ENCODE results near the gene EXOSC6.
"Not testable (repeated sequence)": the region's sequence is repeated elsewhere in the genome, so short reads cannot be mapped to it uniquely, and the experiment has no call there.

Gene EXOSC6

DNA sequence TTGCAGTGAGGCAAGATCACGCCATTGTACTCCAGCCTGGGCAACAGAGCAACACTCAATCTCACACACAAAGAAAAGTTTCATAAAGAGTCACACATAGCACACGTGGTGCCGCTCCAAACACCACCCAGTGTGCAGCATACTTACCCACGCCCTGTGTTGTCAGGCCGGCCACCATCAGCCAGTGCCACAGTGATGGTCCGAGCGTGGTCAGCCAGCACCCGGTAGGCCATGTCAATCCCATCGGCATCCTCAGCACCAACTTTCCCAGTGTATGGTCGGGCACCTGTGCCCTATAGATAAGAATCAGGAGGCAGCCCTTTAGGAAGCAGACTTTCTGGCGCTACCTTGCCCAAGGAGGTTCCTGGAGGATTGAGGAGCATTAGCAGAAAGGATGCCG is 17.7 kb upstream of the EXOSC6 start:
- in situ Hi-C loops (cut with MboI; ENCODE audit: low pct_unique_long_range_greater_than_20kb, low sequenced_read_pairs, unreplicated experiment) = no loop called here
- no peak for DNase-seq (ENCODE audit: low spot score)
- TF ChIP-seq CTCF (IDR thresholded peaks at IDR 0.05; ENCODE audit: extremely low read depth, insufficient read depth, missing control alignments) = no peak

DNA sequence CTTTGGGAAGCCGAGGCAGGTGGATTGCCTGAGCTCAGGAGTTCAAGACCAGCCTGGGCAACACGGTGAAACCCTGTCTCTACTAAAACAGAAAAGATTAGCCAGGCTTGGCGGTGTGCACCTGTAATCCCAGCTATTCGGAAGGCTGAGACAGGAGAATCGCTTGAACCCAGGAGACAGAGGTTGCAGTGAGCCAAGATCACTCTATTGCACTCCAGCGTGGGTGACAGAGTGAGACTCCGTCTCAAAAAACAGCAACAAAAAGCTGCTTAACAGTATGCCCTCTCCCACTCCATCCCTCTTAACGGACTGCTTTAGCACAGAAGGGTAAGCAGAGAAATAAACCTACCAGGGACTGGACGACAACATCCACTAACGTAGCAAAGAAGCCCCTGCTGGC is 16.2 kb upstream of the EXOSC6 start:
- DNase-seq (ENCODE audit: low spot score); in situ Hi-C loops (cut with MboI; ENCODE audit: low pct_unique_long_range_greater_than_20kb, low sequenced_read_pairs, unreplicated experiment): not testable (repeated sequence)

- in situ Hi-C loops (cut with MboI; ENCODE audit: low pct_unique_long_range_greater_than_20kb, low sequenced_read_pairs, unreplicated experiment) = no loop called here
- DNase-seq (ENCODE audit: low spot score) = no peak
- TF ChIP-seq CTCF (IDR thresholded peaks at IDR 0.05; ENCODE audit: extremely low read depth, insufficient read depth, missing control alignments) = peak; percentile 65
These were observed 15.8 kb upstream of the EXOSC6 start for GRCh38 chr16:70267516-70267915.

DNA sequence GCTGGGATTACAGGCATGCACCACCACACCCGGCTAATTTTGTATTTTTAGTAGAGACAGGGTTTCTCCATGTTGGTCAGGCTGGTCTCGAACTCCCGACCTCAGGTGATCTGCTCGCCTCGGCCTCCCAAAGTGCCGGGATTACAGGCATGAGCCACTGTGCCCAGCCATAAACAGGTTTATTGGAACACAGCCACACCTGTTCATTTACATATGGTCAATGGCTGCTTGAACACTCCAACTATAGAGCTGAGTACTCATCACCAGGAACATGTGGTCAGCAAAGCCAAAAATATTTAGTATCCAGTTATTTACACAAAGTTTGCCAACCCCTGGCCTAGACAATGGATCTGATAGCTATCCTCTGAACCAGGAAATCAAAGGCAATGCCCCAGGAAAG is 8.2 kb upstream of the EXOSC6 start:
- in situ Hi-C loops (cut with MboI; ENCODE audit: low pct_unique_long_range_greater_than_20kb, low sequenced_read_pairs, unreplicated experiment); DNase-seq (ENCODE audit: low spot score): not testable (repeated sequence)

GRCh38 chr16:70258946-70259345 is 7.2 kb upstream of the EXOSC6 start:
- TF ChIP-seq CTCF (IDR thresholded peaks at IDR 0.05; ENCODE audit: extremely low read depth, insufficient read depth, missing control alignments) = no peak
- DNase-seq (ENCODE audit: low spot score) = no peak
- in situ Hi-C loops (cut with MboI; ENCODE audit: low pct_unique_long_range_greater_than_20kb, low sequenced_read_pairs, unreplicated experiment) = no loop called here

- in situ Hi-C loops (cut with MboI; ENCODE audit: low pct_unique_long_range_greater_than_20kb, low sequenced_read_pairs, unreplicated experiment) = no loop called here
- no peak for TF ChIP-seq CTCF (IDR thresholded peaks at IDR 0.05; ENCODE audit: extremely low read depth, insufficient read depth, missing control alignments)
- no peak for DNase-seq (ENCODE audit: low spot score)
These were observed 6.3 kb upstream of the EXOSC6 start for GRCh38 chr16:70258065-70258464.

DNA sequence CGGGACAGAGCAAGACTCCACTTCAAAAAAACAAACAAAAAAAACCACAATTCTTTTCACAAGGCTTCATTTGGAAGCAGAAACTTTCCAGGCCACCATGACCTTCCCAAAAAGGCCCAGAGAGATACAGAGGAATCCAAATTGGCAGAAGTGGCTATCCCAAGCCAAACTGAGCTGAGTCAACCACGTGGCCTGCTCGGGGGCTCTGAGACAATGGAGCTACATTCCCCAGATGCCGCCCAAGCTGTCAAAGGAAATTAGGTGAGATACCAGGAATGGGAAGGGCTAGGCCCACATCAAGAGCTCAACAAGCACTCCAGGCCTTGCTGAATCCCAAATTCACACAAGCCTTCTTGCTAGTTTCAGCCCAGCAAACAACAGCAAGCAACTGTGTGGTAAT is 5.7 kb upstream of the EXOSC6 start:
- no peak for DNase-seq (ENCODE audit: low spot score)
- no peak for TF ChIP-seq CTCF (IDR thresholded peaks at IDR 0.05; ENCODE audit: extremely low read depth, insufficient read depth, missing control alignments)
- in situ Hi-C loops (cut with MboI; ENCODE audit: low pct_unique_long_range_greater_than_20kb, low sequenced_read_pairs, unreplicated experiment) = no loop called here

GRCh38 chr16:70255574-70255973 is 3.8 kb upstream of the EXOSC6 start:
- in situ Hi-C loops (cut with MboI; ENCODE audit: low pct_unique_long_range_greater_than_20kb, low sequenced_read_pairs, unreplicated experiment) = no loop called here

More at GRCh38 chr16:70255574-70255973, 3.8 kb upstream of the EXOSC6 start:
- TF ChIP-seq CTCF (IDR thresholded peaks at IDR 0.05; ENCODE audit: extremely low read depth, insufficient read depth, missing control alignments) = no peak
- DNase-seq (ENCODE audit: low spot score) = no peak
